Dedifferentiated amniotic fluid mesenchymal stem cell (primary cell): ENCODE data around the gene SEMA4D.

Source experiments
- DNase-seq: peaks from one replicate; pipeline ENCODE4 v3.0.0-alpha.2; 2016; ENCODE audit errors: extremely low spot score

Gene SEMA4D, protein sequence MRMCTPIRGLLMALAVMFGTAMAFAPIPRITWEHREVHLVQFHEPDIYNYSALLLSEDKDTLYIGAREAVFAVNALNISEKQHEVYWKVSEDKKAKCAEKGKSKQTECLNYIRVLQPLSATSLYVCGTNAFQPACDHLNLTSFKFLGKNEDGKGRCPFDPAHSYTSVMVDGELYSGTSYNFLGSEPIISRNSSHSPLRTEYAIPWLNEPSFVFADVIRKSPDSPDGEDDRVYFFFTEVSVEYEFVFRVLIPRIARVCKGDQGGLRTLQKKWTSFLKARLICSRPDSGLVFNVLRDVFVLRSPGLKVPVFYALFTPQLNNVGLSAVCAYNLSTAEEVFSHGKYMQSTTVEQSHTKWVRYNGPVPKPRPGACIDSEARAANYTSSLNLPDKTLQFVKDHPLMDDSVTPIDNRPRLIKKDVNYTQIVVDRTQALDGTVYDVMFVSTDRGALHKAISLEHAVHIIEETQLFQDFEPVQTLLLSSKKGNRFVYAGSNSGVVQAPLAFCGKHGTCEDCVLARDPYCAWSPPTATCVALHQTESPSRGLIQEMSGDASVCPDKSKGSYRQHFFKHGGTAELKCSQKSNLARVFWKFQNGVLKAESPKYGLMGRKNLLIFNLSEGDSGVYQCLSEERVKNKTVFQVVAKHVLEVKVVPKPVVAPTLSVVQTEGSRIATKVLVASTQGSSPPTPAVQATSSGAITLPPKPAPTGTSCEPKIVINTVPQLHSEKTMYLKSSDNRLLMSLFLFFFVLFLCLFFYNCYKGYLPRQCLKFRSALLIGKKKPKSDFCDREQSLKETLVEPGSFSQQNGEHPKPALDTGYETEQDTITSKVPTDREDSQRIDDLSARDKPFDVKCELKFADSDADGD

DNA sequence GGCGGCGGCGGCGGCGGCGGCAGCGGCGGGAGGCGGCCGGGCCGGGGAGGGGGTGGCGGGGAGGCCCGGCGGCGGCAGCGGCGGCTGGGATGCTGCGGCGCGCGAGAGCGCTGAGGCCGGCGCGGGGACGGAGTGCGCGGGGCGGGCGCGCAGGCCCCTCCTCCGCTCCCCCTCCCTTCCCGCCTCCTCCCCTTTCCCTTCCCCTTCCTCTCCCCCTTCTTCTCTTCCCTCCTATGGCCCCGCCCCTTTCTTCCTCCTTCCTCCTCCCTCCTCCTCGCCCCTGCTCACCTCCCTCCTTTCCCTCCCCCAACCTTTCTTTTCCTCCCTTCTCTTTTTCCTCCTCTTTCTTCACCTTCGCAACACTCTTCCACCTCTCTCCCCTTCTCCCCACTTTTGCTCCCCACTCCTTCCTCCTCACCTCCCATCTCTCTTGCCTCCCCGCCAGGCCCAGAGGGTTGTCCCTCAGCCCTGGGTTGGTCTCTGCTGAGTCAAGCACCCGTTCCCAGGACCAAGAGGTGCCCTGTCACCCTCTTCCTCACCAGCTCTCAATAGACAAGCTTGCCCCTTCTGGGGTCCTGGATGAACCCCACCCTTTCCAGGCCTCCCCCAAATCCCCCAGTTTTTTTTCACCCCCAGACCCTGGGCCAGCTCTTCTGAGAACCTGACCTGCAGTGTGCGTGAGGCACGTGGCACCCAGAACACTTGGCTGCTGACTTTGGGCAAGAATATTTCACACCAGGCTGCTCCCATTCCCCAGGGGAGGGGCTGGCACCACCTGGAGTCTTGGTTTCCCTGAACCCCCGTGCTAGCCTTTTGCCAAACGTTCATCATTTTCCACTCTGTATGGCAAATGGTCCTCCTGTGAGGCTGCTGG, at the start of gene SEMA4D:
SEMA4D (minus strand) TSS at position 136 of the 874 bp plus-strand sequence. CDS start 92,657 bp downstream, outside the sequence.
- DNase-seq = no peak

DNA sequence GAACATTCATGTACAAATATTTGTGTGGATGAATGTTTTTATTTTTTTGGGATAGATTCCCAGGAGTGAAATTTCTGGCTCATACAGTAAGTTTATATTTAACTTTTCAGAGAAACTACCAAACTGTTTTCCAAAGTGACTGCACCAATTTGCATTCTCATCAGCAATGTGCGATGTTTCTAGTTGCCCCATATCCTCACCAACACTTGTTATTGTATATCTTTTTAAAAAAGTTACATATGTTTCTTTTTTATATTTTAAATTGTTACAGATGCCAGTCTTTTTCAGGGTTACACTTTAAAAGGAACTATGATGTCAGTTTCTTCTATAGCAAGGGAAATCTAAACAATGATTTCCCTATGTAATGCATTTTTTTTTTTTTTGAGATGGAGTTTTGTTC, 49.1 kb upstream of the SEMA4D start:
- no peak for DNase-seq

DNA sequence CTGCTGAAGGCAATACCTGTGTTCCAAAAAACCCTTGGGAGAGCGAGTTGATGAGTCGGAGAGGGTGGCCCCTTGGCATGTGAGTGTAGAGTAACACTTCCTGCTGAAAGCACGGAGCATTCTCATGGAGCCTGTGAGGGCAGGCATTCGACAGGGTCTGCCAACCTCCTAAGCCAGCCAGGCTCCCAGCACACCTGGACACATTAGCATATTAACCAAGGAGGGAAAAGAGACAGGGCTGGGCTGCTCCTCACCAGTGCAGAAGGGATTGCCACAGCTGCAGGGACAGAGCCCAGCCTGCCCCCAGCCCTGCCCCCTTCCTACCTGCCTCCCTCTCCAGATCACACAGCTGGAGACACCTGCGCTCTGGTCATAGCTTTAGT, 46.4 kb upstream of the SEMA4D start:
- no peak for DNase-seq

DNA sequence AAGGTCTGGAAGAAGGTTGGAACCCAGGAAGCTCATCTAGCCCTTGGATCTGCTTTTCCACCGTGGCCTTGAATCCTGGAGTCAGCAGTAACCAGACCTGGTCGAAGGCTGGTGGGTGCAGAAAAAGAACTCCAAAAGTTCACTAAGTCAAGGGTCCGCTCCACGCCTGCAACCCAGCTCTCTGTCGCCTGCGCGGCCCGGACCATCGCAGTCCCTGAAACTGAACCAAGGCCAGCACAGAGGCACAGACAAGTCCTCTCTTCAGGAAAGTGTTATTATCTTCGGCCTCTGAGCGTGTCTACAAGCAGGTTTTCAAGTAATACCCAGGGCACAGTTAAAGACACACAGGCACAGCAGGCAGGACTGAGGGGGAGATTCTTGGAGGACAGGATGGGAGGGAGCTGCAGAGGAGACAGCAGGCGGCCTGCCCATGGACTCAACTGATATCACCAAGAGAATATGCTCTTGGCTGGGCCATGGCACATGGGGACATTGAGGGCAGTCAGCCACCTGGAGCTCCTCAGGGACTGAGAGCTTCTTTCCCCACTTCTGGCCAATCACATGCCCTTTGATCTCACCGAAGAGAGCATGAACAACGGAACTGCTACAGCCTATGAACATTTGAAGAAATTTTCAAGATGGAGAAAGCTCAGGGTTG, 45.8 kb upstream of the SEMA4D start:
- DNase-seq = no peak

DNA sequence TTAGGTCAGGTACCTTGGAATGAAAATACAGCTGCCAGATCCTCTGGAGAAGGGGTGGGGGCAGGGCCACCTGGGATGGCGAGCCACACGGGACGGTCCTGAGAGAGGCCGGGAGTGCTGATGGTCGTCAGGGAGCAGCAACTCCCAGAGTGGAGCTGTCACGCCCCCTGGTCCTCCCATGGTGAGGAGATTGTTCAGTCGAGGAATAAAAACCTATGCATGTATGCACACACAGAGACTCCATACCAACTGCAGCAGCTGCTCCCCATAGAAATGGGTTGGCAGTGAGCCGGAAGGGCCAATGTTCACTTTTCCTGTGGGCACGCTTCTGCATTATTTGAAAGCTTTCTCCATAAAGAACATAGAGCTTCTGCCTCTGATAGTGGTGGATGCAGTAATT, 45.2 kb upstream of the SEMA4D start:
- no peak for DNase-seq

DNA sequence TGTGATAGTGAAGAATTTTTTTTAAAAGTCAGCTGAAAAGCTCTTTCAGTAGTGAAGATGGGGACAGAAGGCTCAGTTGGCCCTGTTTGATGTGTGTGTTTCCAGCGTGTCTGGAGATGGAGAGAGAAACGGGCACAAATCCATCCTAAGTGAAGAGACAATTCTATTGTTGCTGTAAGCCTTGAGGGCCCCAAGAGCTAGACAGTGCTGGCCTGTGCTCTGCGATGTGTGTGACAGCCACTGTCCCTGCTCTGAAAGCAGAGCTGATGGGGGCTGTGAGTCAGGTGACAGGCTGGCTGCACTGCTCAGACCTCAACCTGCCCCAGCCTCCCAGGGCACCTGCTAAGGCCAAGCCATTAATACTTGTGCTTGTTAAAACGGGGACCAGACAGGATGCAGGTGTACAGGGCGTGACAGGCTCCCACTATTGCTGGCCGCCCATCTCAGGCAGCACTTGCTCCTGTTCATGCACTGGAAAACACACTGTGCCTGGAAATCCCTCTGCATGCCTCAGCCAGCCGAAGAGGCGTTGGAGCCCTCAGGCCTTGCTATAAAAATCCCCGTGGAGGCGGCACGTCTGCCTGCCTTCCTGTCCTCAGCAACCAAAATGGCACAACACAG, 44.6 kb upstream of the SEMA4D start:
- DNase-seq = no peak

DNA sequence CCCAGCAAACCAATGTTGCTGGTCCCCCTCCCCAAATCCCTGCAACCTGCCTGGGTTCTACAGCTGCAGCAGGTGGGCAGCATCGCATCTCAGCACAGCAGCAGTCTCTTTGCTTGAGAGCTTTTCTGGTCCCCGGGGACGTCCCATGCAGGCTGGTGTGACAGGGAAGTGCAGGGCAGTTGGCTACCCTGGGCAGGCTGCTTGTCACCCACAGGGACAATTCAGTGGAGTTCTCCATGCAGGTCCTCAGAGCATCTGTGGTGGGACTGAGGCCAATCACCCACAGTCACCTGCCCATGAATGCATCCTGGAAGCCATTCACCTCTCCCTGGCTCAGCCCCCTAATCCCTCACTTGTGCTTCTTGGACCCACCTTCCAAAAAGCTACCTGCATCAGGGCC, 43.9 kb upstream of the SEMA4D start:
- no peak for DNase-seq

DNA sequence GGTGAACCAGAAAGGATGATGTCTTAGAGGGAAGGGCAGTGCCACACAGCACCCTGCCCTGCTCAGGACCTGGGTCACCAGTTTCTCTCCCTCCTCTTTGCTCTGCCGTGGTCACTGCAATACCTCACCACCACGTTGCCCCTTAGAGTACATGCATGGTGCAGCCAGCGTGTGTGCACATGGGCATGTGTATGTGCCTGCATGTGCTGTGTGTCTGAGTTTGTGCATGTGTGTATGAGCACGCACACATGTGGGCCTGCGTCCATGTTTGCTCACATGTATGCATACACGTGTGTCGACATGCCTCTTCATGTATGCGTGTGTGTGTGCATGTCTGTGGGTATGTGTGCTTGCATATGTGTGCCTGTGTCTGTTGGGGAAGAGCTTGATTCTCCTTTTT, 41.5 kb upstream of the SEMA4D start:
- no peak for DNase-seq

DNA sequence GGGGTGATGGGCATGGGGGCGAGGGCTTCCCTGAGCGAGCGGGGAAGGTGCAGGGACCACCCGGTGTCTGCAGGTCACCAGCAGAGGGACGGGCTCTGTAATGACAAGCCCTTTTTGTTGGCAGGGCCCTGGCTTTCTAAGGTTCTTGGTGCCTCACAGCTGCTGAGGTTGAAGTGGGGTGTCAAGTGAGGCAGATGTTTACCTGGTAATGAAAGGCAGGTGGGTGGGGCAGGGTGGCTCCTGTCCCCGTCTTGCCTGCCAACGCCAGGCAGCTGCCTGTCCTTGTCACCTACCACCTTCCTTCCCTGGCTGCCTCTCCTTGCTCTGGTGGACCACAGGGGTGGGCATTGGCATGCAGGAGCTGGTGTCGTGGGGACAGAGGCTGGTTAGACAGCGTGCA, 41.0 kb upstream of the SEMA4D start:
- no peak for DNase-seq

DNA sequence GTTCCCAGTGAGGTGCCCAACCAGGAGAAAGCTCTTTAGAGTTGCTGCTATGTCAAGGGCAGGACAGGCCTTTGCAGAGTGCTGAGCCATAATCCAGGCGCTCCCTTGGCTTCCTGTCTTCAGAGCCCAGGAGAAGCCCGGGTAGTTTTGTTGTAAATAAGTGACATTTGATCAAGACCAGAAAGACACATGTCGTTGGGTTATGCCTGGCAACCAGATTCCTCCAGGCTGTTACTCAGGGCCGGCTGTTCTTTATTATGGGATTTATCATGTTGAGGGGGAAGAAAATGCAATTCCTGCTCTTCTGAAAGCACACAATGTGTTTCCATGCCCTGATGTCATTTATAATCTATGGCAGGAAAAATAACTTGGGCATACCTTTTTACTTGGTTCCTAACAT, 39.3 kb upstream of the SEMA4D start:
- DNase-seq = no peak

DNA sequence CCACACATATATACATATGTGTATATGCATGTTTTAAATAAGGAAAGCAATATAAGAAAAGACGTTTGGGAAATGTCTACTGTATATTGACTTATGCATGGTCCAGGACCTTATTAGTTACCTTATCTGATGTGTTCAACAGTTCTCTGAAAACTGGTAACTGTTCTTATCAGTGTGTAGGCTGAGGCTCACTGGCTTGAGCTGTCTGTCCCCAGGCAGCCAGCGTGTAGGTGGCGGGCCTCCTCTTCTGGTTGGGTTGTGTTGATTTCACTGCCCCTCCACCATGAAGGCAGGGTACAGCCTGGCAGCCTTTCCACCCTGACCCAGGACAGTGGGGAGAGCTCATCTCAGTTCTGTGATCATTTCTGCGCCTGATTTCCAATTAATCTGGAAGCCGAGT, 38.7 kb upstream of the SEMA4D start:
- DNase-seq = no peak

DNA sequence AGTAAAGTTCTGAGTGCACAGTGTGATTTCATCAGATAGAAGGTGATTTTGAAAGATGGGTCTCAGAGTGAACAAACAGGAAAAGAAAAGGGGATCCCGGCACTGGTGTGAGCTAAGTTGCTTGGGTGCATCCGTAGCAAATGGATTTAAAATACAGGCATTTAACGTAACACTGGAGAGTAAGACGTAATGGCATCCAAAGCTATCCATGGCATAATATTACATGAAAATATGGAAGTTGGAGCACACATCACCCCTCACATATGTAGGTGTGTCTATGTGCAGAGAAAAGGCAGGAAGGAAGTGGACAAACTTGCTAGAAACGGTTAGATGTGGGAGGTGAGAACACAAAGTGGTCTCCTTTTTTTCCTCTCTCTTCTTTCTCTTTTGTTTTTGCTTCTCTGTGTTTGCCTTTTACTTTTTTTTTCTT, 38.2 kb upstream of the SEMA4D start:
- DNase-seq = no peak

DNA sequence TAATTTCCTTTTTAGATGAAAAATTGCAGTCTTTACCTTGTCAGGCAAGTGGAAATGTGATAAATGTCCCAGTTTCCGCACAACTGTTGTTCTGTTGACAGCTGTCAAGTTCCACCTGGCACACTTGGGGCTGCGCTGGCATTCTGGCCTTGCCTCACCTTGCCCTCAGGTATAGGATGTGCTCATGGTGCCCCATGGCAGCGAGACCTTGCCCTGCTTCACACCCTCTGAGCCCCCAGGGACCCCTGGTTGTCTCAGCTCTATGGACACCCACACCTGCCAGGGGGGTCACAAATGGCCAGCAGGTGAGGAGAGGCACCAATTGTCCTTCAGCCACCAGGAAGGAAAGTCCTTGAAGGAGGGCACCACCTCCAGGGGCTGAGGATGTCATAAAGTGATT, 37.5 kb upstream of the SEMA4D start:
- no peak for DNase-seq

DNA sequence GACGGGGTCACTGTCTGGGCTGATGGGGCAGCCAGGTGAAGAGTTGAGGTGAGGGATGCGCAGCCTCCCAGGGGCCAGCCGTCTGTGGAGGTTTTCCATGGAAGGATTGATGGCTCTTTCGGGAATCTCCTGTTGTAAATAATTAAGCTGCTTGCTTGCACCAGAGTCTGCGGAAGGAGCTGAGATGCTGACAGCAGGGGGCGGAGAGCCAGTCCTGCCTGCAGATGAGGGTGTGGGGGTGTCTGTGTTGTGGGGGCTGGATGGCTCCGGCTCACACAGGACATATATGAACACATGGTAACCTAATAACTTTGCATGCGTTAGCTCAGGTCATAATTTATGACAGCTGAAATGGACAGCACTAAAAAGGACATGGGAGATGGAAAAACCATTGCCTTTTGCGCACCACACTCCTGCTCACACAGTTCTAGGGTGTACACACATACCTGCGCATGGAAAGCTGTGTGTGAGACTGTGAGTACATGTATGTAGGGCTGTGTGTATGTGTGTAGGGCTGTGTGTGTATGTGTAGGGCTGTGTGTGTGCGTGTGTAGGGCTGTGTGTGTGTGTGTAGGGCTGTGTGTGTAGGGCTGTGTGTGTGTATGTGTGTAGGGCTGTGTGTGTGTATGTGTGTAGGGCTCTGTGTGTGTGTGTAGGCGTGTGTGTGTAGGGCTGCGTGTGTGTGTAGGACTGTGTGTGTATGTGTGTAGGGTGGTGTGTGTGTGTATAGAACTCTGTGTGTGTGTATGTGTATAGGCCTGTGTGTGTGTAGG, 36.8 kb upstream of the SEMA4D start:
- no peak for DNase-seq

DNA sequence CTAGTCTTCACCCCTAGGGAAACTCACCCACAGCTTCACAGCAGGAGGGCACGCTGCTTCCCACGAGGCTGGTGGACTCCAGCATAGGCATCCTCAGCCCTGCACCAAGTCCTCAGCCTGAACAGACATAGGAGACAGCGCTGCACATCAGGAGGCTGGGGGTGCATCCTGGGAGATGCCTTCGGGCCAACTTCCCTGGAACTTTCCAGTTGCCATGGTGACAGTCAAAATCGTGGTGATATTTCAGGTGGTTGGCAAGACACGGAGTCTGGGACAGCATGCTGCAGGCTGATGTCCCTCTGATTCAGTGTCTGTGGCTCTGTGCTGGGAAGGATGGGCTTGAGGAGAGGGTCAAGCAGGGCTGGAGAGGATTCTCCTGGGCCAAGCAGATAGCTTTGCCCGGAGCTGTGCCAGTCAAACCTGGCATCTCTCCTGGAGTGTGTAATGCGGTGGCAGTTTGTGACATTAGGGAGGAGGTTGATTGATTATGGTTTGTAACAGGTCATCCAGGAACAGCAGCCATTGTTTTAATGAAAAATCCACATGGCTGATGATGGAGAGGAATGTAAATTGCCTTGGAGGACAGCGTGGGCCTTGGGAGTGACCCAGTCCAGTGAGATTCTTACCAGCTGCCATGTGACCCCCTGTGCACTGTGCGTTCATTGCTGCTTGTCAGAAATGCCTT, 35.6 kb upstream of the SEMA4D start:
- no peak for DNase-seq

DNA sequence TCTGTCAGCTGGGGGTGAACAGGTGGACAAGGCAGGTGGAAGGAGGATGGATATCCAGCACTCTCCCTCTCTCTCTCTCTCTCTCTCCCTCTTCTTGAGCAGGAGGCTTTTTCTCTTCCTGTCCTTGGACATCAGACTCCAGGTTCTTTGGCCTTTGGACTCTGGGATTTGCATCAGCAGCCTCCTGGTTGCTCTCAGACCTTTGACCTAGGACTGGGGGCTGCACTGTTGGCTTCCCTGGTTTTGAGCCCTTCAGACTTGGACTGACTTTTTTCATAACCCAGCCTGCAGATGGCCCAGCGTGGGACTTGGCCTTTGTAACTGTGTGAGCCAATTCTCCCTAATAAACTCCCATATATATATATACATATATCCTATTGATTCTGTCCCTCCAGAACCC, 35.0 kb upstream of the SEMA4D start:
- no peak for DNase-seq

DNA sequence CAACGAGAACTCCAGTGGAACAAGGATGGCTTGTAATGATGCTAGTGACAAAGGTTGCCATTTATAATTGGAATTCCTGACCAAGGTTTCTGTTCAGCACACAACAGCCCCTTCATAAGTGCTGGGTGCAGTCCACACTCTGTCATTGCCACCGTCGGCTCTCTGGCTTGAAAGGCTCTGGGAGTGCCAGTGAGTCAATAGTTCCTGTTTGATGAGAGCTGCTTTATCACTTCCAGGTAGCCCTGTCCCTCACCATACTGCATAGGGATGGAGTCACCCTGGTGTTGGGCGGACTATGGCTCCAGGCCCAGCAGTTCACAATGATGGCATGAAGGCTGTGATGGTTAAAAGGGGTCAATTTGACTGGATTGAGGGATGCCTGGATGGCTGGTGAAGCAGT, 34.6 kb upstream of the SEMA4D start:
- no peak for DNase-seq

DNA sequence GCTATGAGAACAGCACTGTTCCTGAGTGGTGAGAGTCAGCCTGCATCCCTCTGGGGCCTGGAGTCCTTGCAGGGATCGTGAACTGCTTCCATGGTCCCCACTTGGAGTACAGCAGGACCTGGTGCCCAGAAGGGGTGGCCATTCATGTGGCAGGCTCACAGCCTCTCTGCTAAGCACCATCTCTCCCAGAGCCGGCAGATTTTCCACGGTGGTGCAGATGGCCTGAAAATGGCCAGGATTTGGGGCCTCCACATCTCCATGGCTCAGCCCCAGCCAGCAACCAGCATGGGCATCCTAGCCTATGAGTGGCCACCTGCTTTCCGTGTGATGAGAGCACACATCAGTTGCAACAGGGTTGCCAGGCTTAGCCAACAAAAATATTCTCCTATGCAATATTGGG, 33.9 kb upstream of the SEMA4D start:
- DNase-seq = no peak

DNA sequence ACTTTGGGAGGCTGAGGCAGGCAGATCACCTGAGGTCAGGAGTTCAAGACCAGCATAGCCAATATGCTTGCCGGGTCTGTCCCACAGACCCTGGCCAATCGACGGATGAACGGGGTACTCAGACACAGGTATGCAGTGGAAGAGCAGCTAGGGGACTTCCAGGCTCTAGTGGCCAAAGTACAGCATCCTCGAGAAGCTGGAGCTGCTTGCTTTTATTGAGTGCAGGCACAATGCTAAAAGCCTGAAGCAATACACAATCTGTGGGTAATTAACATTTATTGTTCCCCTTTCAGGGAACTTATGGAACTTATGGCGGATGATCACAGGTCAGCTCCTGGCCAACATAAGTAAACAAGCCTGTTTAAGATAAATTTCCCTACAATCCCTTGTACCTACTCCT, 32.8 kb upstream of the SEMA4D start:
- no peak for DNase-seq
